H9 (cell line): ENCODE data around the gene CHCT1. TPM values are rescaled to one million over a fixed set of nuclear protein-coding genes. Genes with fewer than 3 reads are reported as not detected.

Source experiments
- DNase-seq: peaks from one replicate; pipeline ENCODE4 v3.0.0-alpha.2; 2017
- H2AFZ ChIP-seq: one replicate; pipeline ENCODE4 v1.6.1; 2013; ENCODE audit warnings: mild to moderate bottlenecking, low read length, control low read depth, moderate library complexity
- H2AK5ac ChIP-seq: 2 replicates; pipeline ENCODE4 v1.6.1; 2013; ENCODE audit warnings: low read length, control low read depth, mixed read lengths; ENCODE audit not compliant: insufficient read length
- H2BK120ac ChIP-seq: one replicate; pipeline ENCODE4 v1.6.1; 2013; ENCODE audit warnings: low read depth, mild to moderate bottlenecking, low read length, control low read depth, inconsistent platforms; ENCODE audit not compliant: poor library complexity, severe bottlenecking
- H2BK12ac ChIP-seq: 2 replicates; pipeline ENCODE4 v1.6.1; 2013; ENCODE audit warnings: low read length, control low read depth, mixed read lengths, low read depth; ENCODE audit not compliant: insufficient read length
- H2BK15ac ChIP-seq: 2 replicates; pipeline ENCODE4 v1.6.1; 2013; ENCODE audit warnings: low read depth, low read length, control low read depth
- H2BK20ac ChIP-seq: one replicate; pipeline ENCODE4 v1.6.1; 2013; ENCODE audit warnings: low read depth, mild to moderate bottlenecking, low read length, control low read depth, inconsistent platforms; ENCODE audit not compliant: poor library complexity, severe bottlenecking
- H2BK5ac ChIP-seq: 2 replicates; pipeline ENCODE4 v1.6.1; 2013; ENCODE audit warnings: low read length, control low read depth, mixed read lengths; ENCODE audit not compliant: insufficient read length
- H3K14ac ChIP-seq: 2 replicates; pipeline ENCODE4 v1.6.1; 2013; ENCODE audit warnings: low read length, control low read depth; ENCODE audit not compliant: insufficient read depth
- H3K18ac ChIP-seq: 2 replicates; pipeline ENCODE4 v1.6.1; 2013; ENCODE audit warnings: low read depth, mild to moderate bottlenecking, mixed read lengths, low read length, control low read depth; ENCODE audit not compliant: insufficient read length
- H3K23ac ChIP-seq: 2 replicates; pipeline ENCODE4 v1.6.1; 2013; ENCODE audit warnings: low read length, control low read depth, mixed read lengths, low read depth; ENCODE audit not compliant: insufficient read length
- H3K23me2 ChIP-seq: 2 replicates; pipeline ENCODE4 v1.6.1; 2013; ENCODE audit warnings: low read depth, mild to moderate bottlenecking, mixed read lengths, low read length, control low read depth; ENCODE audit not compliant: insufficient read length, poor library complexity, severe bottlenecking
- H3K27ac ChIP-seq: 2 replicates; pipeline ENCODE4 v1.5.1; 2013; ENCODE audit warnings: low read length, control low read depth, mixed read lengths, low read depth; ENCODE audit not compliant: insufficient read length
- H3K27me3 ChIP-seq: 2 replicates; pipeline ENCODE4 v1.6.1; 2013; ENCODE audit warnings: low read length, control low read depth, inconsistent platforms; ENCODE audit not compliant: insufficient read depth
- H3K4ac ChIP-seq: 2 replicates; pipeline ENCODE4 v1.6.1; 2013; ENCODE audit warnings: low read depth, mild to moderate bottlenecking, control low read depth, inconsistent platforms, low read length, moderate library complexity
- H3K4me1 ChIP-seq: 2 replicates; pipeline ENCODE4 v1.6.1; 2013; ENCODE audit warnings: low read length, control low read depth, inconsistent platforms; ENCODE audit not compliant: insufficient read depth
- H3K4me2 ChIP-seq: 2 replicates; pipeline ENCODE4 v1.6.1; 2013; ENCODE audit warnings: low read length, control low read depth, mixed read lengths; ENCODE audit not compliant: insufficient read length, insufficient read depth
- H3K56ac ChIP-seq: 2 replicates; pipeline ENCODE4 v1.6.1; 2013; ENCODE audit warnings: low read depth, mild to moderate bottlenecking, mixed read lengths, low read length, control low read depth; ENCODE audit not compliant: insufficient read length
- H3K79me1 ChIP-seq: 2 replicates; pipeline ENCODE4 v1.6.1; 2013; ENCODE audit warnings: low read depth, mild to moderate bottlenecking, moderate library complexity, low read length, control low read depth, inconsistent platforms; ENCODE audit not compliant: insufficient read depth, poor library complexity, severe bottlenecking
- H3K79me2 ChIP-seq: 2 replicates; pipeline ENCODE4 v1.6.1; 2013; ENCODE audit warnings: low read length, control low read depth, inconsistent platforms; ENCODE audit not compliant: insufficient read depth
- H3K9ac ChIP-seq: 2 replicates; pipeline ENCODE4 v1.6.1; 2013; ENCODE audit warnings: low read length, control low read depth, mixed read lengths; ENCODE audit not compliant: insufficient read length; ENCODE audit errors: extremely low read depth
- H3K9me3 ChIP-seq: one replicate; pipeline ENCODE4 v1.6.1; 2013; ENCODE audit warnings: low read depth, low read length, inconsistent platforms; ENCODE audit not compliant: control insufficient read depth
- H3T11ph ChIP-seq: one replicate; pipeline ENCODE4 v1.6.1; 2013; ENCODE audit warnings: mild to moderate bottlenecking, low read length, control low read depth, inconsistent platforms
- H4K20me1 ChIP-seq: one replicate; pipeline ENCODE4 v1.6.1; 2013; ENCODE audit not compliant: control insufficient read depth, insufficient read length, insufficient read depth
- H4K5ac ChIP-seq: 2 replicates; pipeline ENCODE4 v1.6.1; 2013; ENCODE audit warnings: low read depth, mild to moderate bottlenecking, mixed read lengths, low read length, control low read depth; ENCODE audit not compliant: insufficient read length
- H4K8ac ChIP-seq: replicated peaks from 2 replicates; pipeline ENCODE4 v1.6.1; 2013; ENCODE audit warnings: low read length, control low read depth, mixed read lengths, low read depth; ENCODE audit not compliant: insufficient read length
- H4K91ac ChIP-seq: 2 replicates; pipeline ENCODE4 v1.6.1; 2013; ENCODE audit warnings: low read depth, mild to moderate bottlenecking, moderate library complexity, mixed read lengths, low read length, control low read depth; ENCODE audit not compliant: insufficient read length
- H3K27ac Mint-ChIP-seq, 3 experiments: 2 replicates in 2 of 3; 3 replicates in 1 of 3; pipeline ENCODE4 v1.8.0; 2020 to 2021; ENCODE audit warnings: mixed read lengths in 3 of 3, mild to moderate bottlenecking in 1 of 3, moderate library complexity in 1 of 3
- H3K27me3 Mint-ChIP-seq: 2 replicates; pipeline ENCODE4 v1.8.0; 2021; ENCODE audit warnings: low read depth, mild to moderate bottlenecking, moderate library complexity, mixed read lengths
- H3K36me3 Mint-ChIP-seq, 3 experiments: 2 replicates in 2 of 3; 3 replicates in 1 of 3; pipeline ENCODE4 v1.8.0; 2020 to 2021; ENCODE audit warnings: low read depth in 3 of 3, mixed read lengths in 3 of 3; ENCODE audit not compliant: insufficient read depth in 1 of 3
- H3K4me1 Mint-ChIP-seq, 2 experiments: 2 replicates each; pipeline ENCODE4 v1.8.0; 2020; ENCODE audit warnings: mixed read lengths in 2 of 2
- H3K4me3 Mint-ChIP-seq, 2 experiments: 2 replicates in 1 of 2; 3 replicates in 1 of 2; pipeline ENCODE4 v1.8.0; 2020 to 2021; ENCODE audit warnings: mild to moderate bottlenecking in 2 of 2, mixed read lengths in 2 of 2, moderate library complexity in 1 of 2
- H3K9me3 Mint-ChIP-seq, 2 experiments: 2 replicates in 1 of 2; 3 replicates in 1 of 2; pipeline ENCODE4 v1.8.0; 2020; ENCODE audit warnings: mild to moderate bottlenecking in 2 of 2, mixed read lengths in 2 of 2, moderate library complexity in 1 of 2
- WGBS: extraction: QIAGEN DNeasy Blood & Tissue Kit; methylation state at CpG from one replicate; pipeline ENCODE4 v1.1.7; 2013; ENCODE audit warnings: missing lambda C conversion rate, low lambda C conversion rate, mixed read lengths; ENCODE audit not compliant: insufficient read length; ENCODE audit errors: extremely low coverage; 5-methylcytosine and 5-hydroxymethylcytosine counted together
- total RNA-seq: library from RNA; stranded (reverse); gene quantifications from 2 replicates; pipeline ENCODE4 v1.2.1, GENCODE V29; 2021
- TF ChIP-seq, protein P1 (sequence below): fragments of 200-600 bp; sonication (generic); conservative IDR thresholded peaks from 3 replicates; pipeline ENCODE4 v1.8.0; 2021; ENCODE audit warnings: antibody characterized with exemption, mild to moderate bottlenecking

Gene CHCT1
- total RNA-seq, 1 experiment from 2014 or later, result not detected

GRCh38 chr17:60472449-60472848, 50.2 kb downstream of the CHCT1 start:
- Histone ChIP-seq H2AK5ac (no peak overlapping the region), H3K79me1 (no peaks in the 10 kb centered on the region), H2BK12ac (no peak overlapping the region), H2AFZ (no peak overlapping the region), H2BK20ac (no peak overlapping the region), H3K79me2 (no peaks in the 10 kb centered on the region), H3K23ac (no peak overlapping the region), H2BK120ac (no peak overlapping the region), H2BK5ac (no peak overlapping the region), H3K4ac (no peak overlapping the region), H3K23me2 (no peaks in the 10 kb centered on the region), H3K9ac (no peak overlapping the region), H4K20me1 (no peaks in the 10 kb centered on the region), H3T11ph (no peak overlapping the region), H3K14ac (no peak overlapping the region), H3K56ac (no peak overlapping the region), H3K27ac (no peak overlapping the region), H3K27me3 (no peaks in the 10 kb centered on the region), H2BK15ac (no peak overlapping the region), H3K9me3 (no peaks in the 10 kb centered on the region), H3K4me2 (no peak overlapping the region), H4K91ac (no peak overlapping the region), H3K18ac (no peak overlapping the region), H3K4me1 (no peaks in the 10 kb centered on the region), H4K8ac (no peak overlapping the region), H4K5ac (no peak overlapping the region)
- no CpG with 5 or more reads among the region's 1 CpG for WGBS
- TF ChIP-seq, protein P1, sequence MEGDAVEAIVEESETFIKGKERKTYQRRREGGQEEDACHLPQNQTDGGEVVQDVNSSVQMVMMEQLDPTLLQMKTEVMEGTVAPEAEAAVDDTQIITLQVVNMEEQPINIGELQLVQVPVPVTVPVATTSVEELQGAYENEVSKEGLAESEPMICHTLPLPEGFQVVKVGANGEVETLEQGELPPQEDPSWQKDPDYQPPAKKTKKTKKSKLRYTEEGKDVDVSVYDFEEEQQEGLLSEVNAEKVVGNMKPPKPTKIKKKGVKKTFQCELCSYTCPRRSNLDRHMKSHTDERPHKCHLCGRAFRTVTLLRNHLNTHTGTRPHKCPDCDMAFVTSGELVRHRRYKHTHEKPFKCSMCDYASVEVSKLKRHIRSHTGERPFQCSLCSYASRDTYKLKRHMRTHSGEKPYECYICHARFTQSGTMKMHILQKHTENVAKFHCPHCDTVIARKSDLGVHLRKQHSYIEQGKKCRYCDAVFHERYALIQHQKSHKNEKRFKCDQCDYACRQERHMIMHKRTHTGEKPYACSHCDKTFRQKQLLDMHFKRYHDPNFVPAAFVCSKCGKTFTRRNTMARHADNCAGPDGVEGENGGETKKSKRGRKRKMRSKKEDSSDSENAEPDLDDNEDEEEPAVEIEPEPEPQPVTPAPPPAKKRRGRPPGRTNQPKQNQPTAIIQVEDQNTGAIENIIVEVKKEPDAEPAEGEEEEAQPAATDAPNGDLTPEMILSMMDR, result no peak
- Mint-ChIP-seq H3K27me3 (no peaks in the 10 kb centered on the region), H3K27ac (no peak overlapping the region), H3K36me3 (peaks cover 20 to 26% (median 26%) of the 10 kb centered on the region in 3 experiments), H3K9me3 (no peaks in the 10 kb centered on the region), H3K4me1 (no peaks in the 10 kb centered on the region), H3K4me3 (no peak overlapping the region)
- DNase-seq, result no peak
